KBM-7 (cell line): ENCODE measurements around the gene MUC12.
A peak's percentile ranks its signal among the peaks of the same experiment; 100 is the strongest.
"Not testable (repeated sequence)": the region's sequence is repeated elsewhere in the genome, so short reads cannot be mapped to it uniquely, and the experiment has no call there.

ENCODE experiments used
- DNase-seq: peaks from one replicate; pipeline ENCODE4 v3.0.0-alpha.2; 2015
- in situ Hi-C: fragments of 300-500 bp; cut with MboI; formaldehyde crosslinking; loops from 2 replicates; pipeline ENCODE4 v1.14.3; 2020; ENCODE audit warnings: low sequenced_read_pairs, low pct_unique_long_range_greater_than_20kb, mixed read lengths

MUC12 gene

GRCh38 chr7:100983451-100984187 lies 14.3 kb downstream of the MUC12 start:
- DNase-seq, result no peak
- in situ Hi-C loops, result no loop called here

GRCh38 chr7:100984241-100984918 lies 15.0 kb downstream of the MUC12 start:
- in situ Hi-C loops, DNase-seq: not testable (repeated sequence)

- in situ Hi-C loops, result not testable (repeated sequence)
Measured at GRCh38 chr7:100985033-100985797, 15.8 kb downstream of the MUC12 start.

GRCh38 chr7:100991631-100992030 lies 22.3 kb downstream of the MUC12 start:
- no peak for DNase-seq
- in situ Hi-C loops, result no loop called here

More at GRCh38 chr7:100985033-100985797, 15.8 kb downstream of the MUC12 start:
- DNase-seq, result not testable (repeated sequence)

- DNase-seq, in situ Hi-C loops: not testable (repeated sequence)
Measured at GRCh38 chr7:100992280-100992679, 22.9 kb downstream of the MUC12 start.

- in situ Hi-C loops, DNase-seq: not testable (repeated sequence)
Measured at GRCh38 chr7:100994671-100995070, 25.3 kb downstream of the MUC12 start.

- DNase-seq, in situ Hi-C loops: not testable (repeated sequence)
Measured at GRCh38 chr7:100998530-100998929, 29.2 kb downstream of the MUC12 start.

GRCh38 chr7:100999334-100999733 lies 30.0 kb downstream of the MUC12 start:
- DNase-seq, in situ Hi-C loops: not testable (repeated sequence)

- in situ Hi-C loops, result not testable (repeated sequence)
Measured at GRCh38 chr7:101000025-101000424, 30.7 kb downstream of the MUC12 start.

GRCh38 chr7:101002333-101002732 lies 33.0 kb downstream of the MUC12 start:
- DNase-seq, in situ Hi-C loops: not testable (repeated sequence)

More at GRCh38 chr7:101000025-101000424, 30.7 kb downstream of the MUC12 start:
- DNase-seq, result not testable (repeated sequence)

GRCh38 chr7:101007361-101007760 lies 38.0 kb downstream of the MUC12 start:
- DNase-seq, in situ Hi-C loops: not testable (repeated sequence)

- in situ Hi-C loops, result no loop called here
- DNase-seq, result no peak
Measured at GRCh38 chr7:101009629-101010028, 40.3 kb downstream of the MUC12 start.

GRCh38 chr7:101012931-101013330 lies 43.6 kb downstream of the MUC12 start:
- DNase-seq, result no peak
- in situ Hi-C loops, result no loop called here

- in situ Hi-C loops, result no loop called here
- DNase-seq, result no peak
Measured at GRCh38 chr7:101015626-101016025, 46.3 kb downstream of the MUC12 start.

GRCh38 chr7:101017064-101017777 lies 47.9 kb downstream of the MUC12 start:
- peak; percentile 58 for DNase-seq
- in situ Hi-C loops, result no loop called here

GRCh38 chr7:101018271-101019167 lies 49.2 kb downstream of the MUC12 start:
- DNase-seq, result no peak
- in situ Hi-C loops, result no loop called here

GRCh38 chr7:101020444-101020843 lies 51.1 kb downstream of the MUC12 start:
- in situ Hi-C loops, result no loop called here

GRCh38 chr7:101021703-101022102 lies 52.3 kb downstream of the MUC12 start:
- in situ Hi-C loops, result no loop called here
- DNase-seq, result no peak

More at GRCh38 chr7:101020444-101020843, 51.1 kb downstream of the MUC12 start:
- no peak for DNase-seq
